ENCODE measurements around the gene MUC6. TPM values are rescaled to one million over a fixed set of nuclear protein-coding genes. Genes with fewer than 3 reads are reported as not detected.

Gene MUC6
- total and polyA plus RNA-seq, 10 of the 15 experiments (the other 5 are each of a cell fraction or from before 2014, with no cell fraction given): 0.03 TPM; not detected in 8

GRCh38 chr11:1062075-1062820, 25.7 kb upstream of the MUC6 start:
- WGBS (ENCODE audit: insufficient coverage, insufficient replicate concordance, low lambda C conversion rate, missing lambda C conversion rate): 36% methylated on average over 9 of the region's 9 CpGs
- DNase-seq (ENCODE audit: low read depth, low spot score): no peak
- no peaks in the 10 kb centered on the region for H4K20me1 ChIP-seq (ENCODE audit: control insufficient read depth, insufficient read depth)
- in situ Hi-C loops (cut with MboI): no loop called here
- H3K27ac ChIP-seq (ENCODE audit: control insufficient read depth, insufficient read depth): no peak overlapping the region
- no peak overlapping the region for H3K4me3 ChIP-seq
- CTCF ChIA-PET: interaction anchor here (1.7 kb wide), 1 partner anchor 11 kb away, joined by 3 read pairs; no protein-coding TSS in a partner anchor
- POLR2A ChIA-PET: no interaction called here
- H3K4me1 ChIP-seq (ENCODE audit: control insufficient read depth, insufficient read depth, low read length): no peaks in the 10 kb centered on the region
- H3K36me3 ChIP-seq (ENCODE audit: control insufficient read depth in 2 of 2, insufficient read depth in 2 of 2, low read length in 1 of 2): no peaks in the 10 kb centered on the region
- H3K9ac ChIP-seq (ENCODE audit: control insufficient read depth, insufficient read depth, low read length): no peak overlapping the region
- H3K9me3 ChIP-seq (replicated peaks; ENCODE audit: control insufficient read depth, insufficient read depth, low read length): no peaks in the 10 kb centered on the region
- SMC1A ChIA-PET (ENCODE audit: uncharacterized antibody, unreplicated experiment): no interaction called here
- intact Hi-C loops (cut with micrococcal nuclease; ENCODE audit: unreplicated experiment): no loop called here
- no peaks in the 10 kb centered on the region for H3K79me2 ChIP-seq (ENCODE audit: control insufficient read depth, insufficient read depth, low read length)
- H3K27me3 ChIP-seq (replicated peaks in 1 of 2; ENCODE audit: control insufficient read depth in 2 of 2, insufficient read depth in 2 of 2, low read length in 1 of 2): no peaks in the 10 kb centered on the region
- TF ChIP-seq CTCF (IDR thresholded peaks at IDR 0.05 in 2 of 3, conservative IDR thresholded peaks at IDR 0.05 in 1 of 3; ENCODE audit: control insufficient read depth in 2 of 3, extremely low read depth in 1 of 3, insufficient read depth in 1 of 3, low read depth in 3 of 3, low read length in 3 of 3) (no peak), CBFB (IDR thresholded peaks at IDR 0.05; ENCODE audit: low read depth) (no peak)
- no peak overlapping the region for H2AFZ ChIP-seq (ENCODE audit: control insufficient read depth, low read depth, low read length)
- no peak overlapping the region for H3K4me2 ChIP-seq (ENCODE audit: control insufficient read depth, insufficient read depth)
- RAD21 ChIA-PET (ENCODE audit: unreplicated experiment): no interaction called here
- no peak for FAIRE-seq
- ATAC-seq: no peak
- BruUV-seq (replicated peaks): no TSS peak

DNA sequence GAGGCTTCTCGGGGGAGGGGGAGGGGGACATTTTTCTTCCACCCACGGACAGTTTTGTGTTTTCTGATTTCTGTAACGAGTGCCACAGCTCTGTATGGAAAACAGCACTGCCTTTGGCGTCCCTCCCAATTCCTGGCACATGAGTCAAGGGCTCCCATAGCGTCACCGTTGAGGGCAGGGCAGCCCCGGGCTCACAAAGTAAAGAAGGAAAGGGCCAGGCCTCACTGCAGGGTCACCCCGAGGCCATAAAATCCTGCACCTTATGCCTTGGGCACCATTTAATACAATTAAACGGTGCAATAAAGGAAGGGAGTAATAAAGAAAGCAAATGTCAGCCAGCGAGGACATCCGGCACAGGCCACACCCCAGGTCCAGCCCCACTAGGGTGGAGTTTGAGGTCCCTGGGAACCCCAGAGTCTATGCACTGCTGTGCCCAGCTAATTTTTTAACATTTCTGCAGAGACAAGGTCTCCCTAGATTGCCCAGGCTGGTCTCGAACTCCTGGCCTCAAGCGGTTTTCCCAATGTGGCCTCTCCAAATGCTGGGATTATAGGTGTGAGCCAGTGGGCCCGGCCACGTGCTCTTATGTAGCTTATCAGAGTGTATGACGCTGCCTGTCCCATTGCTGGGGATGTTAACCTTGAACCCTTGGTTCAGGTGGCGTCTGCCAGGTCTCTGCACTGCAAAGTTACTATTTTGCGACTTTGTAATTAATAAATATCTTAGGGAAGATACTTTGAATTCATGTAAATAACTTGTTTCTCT, 24.5 kb upstream of the MUC6 start:
- FAIRE-seq (no peak), ATAC-seq (no peak), DNase-seq (ENCODE audit: low read depth, low spot score) (no peak)
- ChIA-PET POLR2A (no interaction called here), CTCF (interaction anchor here (1.7 kb wide), 1 partner anchor 10 kb away, joined by 3 read pairs; no protein-coding TSS in a partner anchor), RAD21 (ENCODE audit: unreplicated experiment) (no interaction called here), SMC1A (ENCODE audit: uncharacterized antibody, unreplicated experiment) (no interaction called here)
- Histone ChIP-seq H2AFZ (ENCODE audit: control insufficient read depth, low read depth, low read length) (no peak overlapping the region), H4K20me1 (ENCODE audit: control insufficient read depth, insufficient read depth) (no peaks in the 10 kb centered on the region), H3K9ac (ENCODE audit: control insufficient read depth, insufficient read depth, low read length) (no peak overlapping the region), H3K4me1 (ENCODE audit: control insufficient read depth, insufficient read depth, low read length) (no peaks in the 10 kb centered on the region), H3K4me2 (ENCODE audit: control insufficient read depth, insufficient read depth) (no peak overlapping the region), H3K4me3 (no peak overlapping the region), H3K27ac (ENCODE audit: control insufficient read depth, insufficient read depth) (no peak overlapping the region), H3K79me2 (ENCODE audit: control insufficient read depth, insufficient read depth, low read length) (no peaks in the 10 kb centered on the region), H3K9me3 (replicated peaks; ENCODE audit: control insufficient read depth, insufficient read depth, low read length) (no peaks in the 10 kb centered on the region), H3K27me3 (replicated peaks in 1 of 2; ENCODE audit: control insufficient read depth in 2 of 2, insufficient read depth in 2 of 2, low read length in 1 of 2) (no peaks in the 10 kb centered on the region), H3K36me3 (ENCODE audit: control insufficient read depth in 2 of 2, insufficient read depth in 2 of 2, low read length in 1 of 2) (no peaks in the 10 kb centered on the region)
- no TSS peak for BruUV-seq (replicated peaks)
- 30% methylated on average over 18 of the region's 18 CpGs for WGBS (ENCODE audit: insufficient coverage, insufficient replicate concordance, low lambda C conversion rate, missing lambda C conversion rate)
- TF ChIP-seq JUNB (IDR thresholded peaks at IDR 0.05) (no peak), HDAC6 (IDR thresholded peaks at IDR 0.05; ENCODE audit: unreplicated experiment) (no peak), POU2F2 (IDR thresholded peaks at IDR 0.05; ENCODE audit: borderline replicate concordance, low read depth, low read length) (no peak), STAT1 (conservative IDR thresholded peaks at IDR 0.05) (no peak)
- intact Hi-C loops (cut with micrococcal nuclease; ENCODE audit: unreplicated experiment) (no loop called here), in situ Hi-C loops (cut with MboI) (no loop called here)
